ENCODE data around the gene PXDC1.
"Not testable (repeated sequence)": the region's sequence is repeated elsewhere in the genome, so short reads cannot be mapped to it uniquely, and the experiment has no call there.

Gene PXDC1

GRCh38 chr6:3731700-3732099, 19.8 kb downstream of the PXDC1 start:
- DNase-seq (ENCODE audit: low spot score): no peak

GRCh38 chr6:3729603-3730344, 21.7 kb downstream of the PXDC1 start:
- no peak for DNase-seq (ENCODE audit: low spot score)

- DNase-seq (ENCODE audit: low spot score): no peak
These were observed 23.9 kb downstream of the PXDC1 start for GRCh38 chr6:3727593-3728108.

DNA sequence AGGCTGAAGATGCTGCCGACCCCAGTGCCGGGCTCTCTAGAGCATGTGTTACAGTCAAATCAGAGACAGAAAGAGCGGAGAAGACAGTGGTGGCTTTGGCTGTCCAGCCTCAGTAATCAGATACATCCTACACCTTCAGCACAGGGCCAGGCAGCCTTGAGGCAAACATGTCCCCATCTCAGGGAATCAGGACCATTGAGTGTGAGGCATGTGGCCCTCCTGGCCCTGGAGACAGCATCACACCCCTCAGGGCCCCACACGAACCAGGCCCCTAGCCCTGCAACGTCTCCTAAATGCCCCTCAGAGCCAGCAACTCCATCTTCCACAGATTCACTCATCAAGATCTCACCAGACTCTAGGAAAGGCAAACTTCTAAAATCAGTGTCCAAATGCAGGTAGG, 24.5 kb downstream of the PXDC1 start:
- no peak for DNase-seq (ENCODE audit: low spot score)

GRCh38 chr6:3726421-3726820, 25.1 kb downstream of the PXDC1 start:
- no peak for DNase-seq (ENCODE audit: low spot score)

GRCh38 chr6:3725145-3726047, 26.1 kb downstream of the PXDC1 start:
- DNase-seq (ENCODE audit: low spot score): no peak

DNA sequence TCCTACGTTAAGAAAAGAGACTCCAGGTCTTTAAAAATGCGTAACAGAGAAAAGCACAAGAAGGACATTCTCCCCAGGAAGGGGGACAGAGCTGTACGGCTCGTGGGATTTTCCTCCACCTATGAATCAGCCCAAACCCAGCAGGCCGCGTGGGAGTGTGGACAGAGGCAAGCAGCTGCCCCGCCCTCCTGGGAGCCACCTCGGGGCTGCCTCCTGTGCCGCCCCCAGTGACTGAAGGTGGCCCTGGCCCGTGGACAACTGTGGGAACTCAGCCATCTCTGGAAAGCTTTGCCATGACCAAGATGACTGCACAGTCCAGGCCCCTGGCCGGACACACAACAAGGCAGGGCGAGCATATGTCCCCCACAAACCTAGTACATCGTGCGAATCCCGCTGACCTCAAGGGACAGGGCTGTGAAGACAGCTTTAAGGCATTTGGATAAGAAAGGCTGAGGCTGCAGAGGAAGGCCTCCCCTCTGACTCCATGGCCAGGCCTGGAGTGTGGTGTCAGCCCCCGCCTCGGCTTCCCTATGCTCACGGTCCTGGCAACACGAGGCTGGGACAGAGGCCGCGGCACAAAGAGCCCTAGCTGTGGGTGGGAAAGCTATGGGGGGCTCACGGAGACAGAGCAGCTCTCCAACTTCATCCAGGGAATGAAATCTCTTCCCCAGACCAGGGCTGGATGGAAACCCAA, 26.9 kb downstream of the PXDC1 start:
- no peak for DNase-seq (ENCODE audit: low spot score)

GRCh38 chr6:3723966-3724365, 27.5 kb downstream of the PXDC1 start:
- DNase-seq (ENCODE audit: low spot score): no peak

- no peak for DNase-seq (ENCODE audit: low spot score)
These were observed 28.3 kb downstream of the PXDC1 start for GRCh38 chr6:3723251-3723650.

- DNase-seq (ENCODE audit: low spot score): no peak
These were observed 28.7 kb downstream of the PXDC1 start for GRCh38 chr6:3722785-3723184.

DNA sequence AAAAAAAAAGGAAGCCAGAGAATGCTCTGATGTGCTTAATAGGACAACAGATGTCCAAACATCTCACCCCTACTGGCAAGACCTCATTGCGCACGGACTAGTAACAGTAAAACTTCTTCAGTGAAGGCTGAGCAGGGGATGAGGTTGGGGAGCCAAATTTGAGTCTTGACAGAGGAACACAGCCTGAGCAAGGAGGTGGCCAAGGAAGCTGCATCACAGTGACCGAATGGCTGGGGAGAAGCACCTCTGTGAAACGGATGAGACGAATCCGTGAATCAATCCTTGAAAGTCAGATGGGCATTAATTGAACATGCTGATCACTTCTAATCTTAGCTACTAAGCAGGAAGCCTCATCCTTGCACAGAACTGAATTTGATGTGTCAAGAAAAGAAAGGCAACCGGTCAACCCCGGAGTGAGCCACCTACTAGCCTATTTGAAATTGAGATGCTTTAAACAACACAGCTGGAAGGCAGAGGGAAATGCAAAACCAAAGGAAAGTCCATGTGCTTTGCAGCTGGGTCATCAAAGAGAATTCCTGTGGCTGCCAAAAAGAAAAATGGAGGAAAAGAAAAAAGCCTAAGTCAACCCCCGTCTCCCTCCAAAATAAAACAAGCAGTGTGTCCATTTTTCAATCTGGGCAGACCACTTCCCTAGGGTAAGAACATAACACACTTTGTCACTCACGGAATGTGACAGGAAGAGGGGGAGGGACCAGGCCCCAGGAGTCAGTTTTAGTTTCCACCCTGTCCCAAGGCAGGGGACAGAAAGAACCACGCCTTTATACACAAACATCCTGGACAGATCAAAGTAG, 29.5 kb downstream of the PXDC1 start:
- DNase-seq (ENCODE audit: low spot score): no peak

GRCh38 chr6:3720770-3721169, 30.7 kb downstream of the PXDC1 start:
- not testable (repeated sequence) for DNase-seq (ENCODE audit: low spot score)

DNA sequence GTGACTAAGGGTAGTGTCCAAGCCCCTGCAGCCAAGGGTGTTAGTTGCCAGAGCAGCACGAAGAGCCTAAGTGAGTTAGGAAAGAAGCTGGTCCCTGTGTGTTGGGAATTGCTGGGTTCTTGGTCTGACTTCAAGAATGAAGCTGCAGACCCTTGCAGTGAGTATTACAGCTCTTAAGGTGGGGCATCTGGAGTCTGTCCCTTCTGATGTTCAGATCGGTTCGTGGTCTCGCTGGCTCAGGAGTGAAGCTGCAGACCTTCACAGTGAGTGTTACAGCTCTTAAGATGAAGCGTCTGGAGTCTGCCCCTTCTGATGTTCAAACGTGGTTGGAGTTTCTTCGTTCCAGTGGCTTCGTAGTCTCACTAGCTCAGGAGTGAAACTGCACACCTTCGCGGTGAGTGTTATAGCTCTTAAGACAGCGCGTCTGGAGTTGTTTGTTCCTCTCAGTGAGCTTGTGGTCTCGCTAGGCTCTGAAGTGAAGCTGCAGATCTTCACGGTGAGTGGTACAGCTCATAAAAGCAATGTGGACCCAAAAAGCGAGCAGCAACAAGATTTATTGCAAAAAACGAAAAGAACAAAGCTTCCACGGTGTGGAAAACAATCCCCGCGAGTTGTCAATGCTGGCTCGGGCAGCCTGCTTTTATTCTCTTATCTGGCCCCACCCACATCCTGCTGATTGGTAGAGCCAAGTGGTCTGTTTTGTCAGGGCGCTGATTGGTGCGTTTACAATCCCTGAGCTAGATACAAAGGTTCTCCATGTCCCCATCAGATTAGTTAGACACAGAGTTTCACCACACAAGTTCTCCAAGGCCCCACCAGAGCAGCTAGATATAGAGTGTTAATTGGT, 31.8 kb downstream of the PXDC1 start:
- DNase-seq (ENCODE audit: low spot score): no peak

DNA sequence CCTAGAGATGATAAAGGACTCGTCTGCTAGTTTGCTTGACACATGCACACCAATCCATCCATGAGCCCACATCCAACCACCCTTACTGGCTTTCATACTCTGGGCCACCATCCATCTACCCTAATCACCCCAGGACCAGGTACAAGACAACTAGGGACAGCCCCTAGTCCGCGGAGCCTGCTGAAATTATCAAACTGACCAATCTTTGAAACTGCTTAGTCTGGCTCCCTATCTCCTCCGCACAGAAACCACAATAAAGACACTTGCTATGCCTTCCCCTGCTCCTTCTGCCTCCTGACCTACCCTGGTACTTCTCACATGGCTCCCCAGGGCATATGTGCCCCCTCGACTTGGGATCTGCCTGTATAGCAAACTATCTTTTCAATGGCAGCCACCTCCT, 33.1 kb downstream of the PXDC1 start:
- peak; percentile 8 for DNase-seq (ENCODE audit: low spot score)

GRCh38 chr6:3715285-3715684, 36.2 kb downstream of the PXDC1 start:
- DNase-seq (ENCODE audit: low spot score): no peak

GRCh38 chr6:3714768-3715167, 36.7 kb downstream of the PXDC1 start:
- no peak for DNase-seq (ENCODE audit: low spot score)

- no peak for DNase-seq (ENCODE audit: low spot score)
These were observed 37.4 kb downstream of the PXDC1 start for GRCh38 chr6:3714111-3714510.

GRCh38 chr6:3712827-3713665, 38.5 kb downstream of the PXDC1 start:
- no peak for DNase-seq (ENCODE audit: low spot score)

GRCh38 chr6:3711776-3712175, 39.7 kb downstream of the PXDC1 start:
- no peak for DNase-seq (ENCODE audit: low spot score)

DNA sequence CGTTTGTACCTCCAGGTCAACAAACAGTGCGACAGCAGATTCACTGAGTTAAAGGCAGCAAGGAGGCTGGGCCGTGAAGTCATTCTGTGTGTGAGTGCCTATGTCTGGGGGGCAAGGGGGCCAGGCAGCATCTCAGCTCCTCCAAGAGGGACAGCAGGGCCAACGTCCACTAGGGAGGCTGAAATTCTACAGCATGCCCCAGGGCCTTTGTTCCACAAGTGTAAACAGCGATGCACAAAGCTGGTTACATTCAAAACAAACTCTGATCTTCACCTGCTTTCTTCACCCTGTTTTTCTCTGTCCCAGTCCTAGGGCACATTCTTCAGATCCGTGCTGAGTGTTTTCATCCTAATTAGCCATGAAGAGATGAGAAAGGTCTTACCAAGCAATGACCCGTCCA, 41.1 kb downstream of the PXDC1 start:
- no peak for DNase-seq (ENCODE audit: low spot score)
